Loucy (cell line): ENCODE measurements around the gene ZFYVE1.
"Not testable (repeated sequence)": the region's sequence is repeated elsewhere in the genome, so short reads cannot be mapped to it uniquely, and the experiment has no call there.

Source experiments
- H2AFZ ChIP-seq: fragments of 200-600 bp; sonication (generic); 2 replicates; pipeline ENCODE4 v1.6.0; 2016; ENCODE audit warnings: antibody characterized with exemption, mild to moderate bottlenecking, low read length, moderate library complexity
- H3F3A ChIP-seq: fragments of 200-600 bp; 2 replicates; pipeline ENCODE4 v1.6.0; 2016; ENCODE audit warnings: antibody characterized with exemption, low read depth, mild to moderate bottlenecking
- H3K27me3 ChIP-seq: fragments of 200-600 bp; sonication (generic); 2 replicates; pipeline ENCODE4 v1.6.1; 2014; ENCODE audit warnings: low read length, mild to moderate bottlenecking; ENCODE audit not compliant: insufficient read depth, poor library complexity, severe bottlenecking
- H3K36me3 ChIP-seq: fragments of 200-600 bp; sonication (generic); 2 replicates; pipeline ENCODE4 v1.6.1; 2016; ENCODE audit warnings: low read length; ENCODE audit not compliant: insufficient read depth
- H3K4me1 ChIP-seq: fragments of 200-600 bp; sonication (generic); 2 replicates; pipeline ENCODE4 v1.5.1; 2014; ENCODE audit warnings: low read length, mild to moderate bottlenecking; ENCODE audit not compliant: insufficient read depth, poor library complexity, severe bottlenecking
- H3K4me2 ChIP-seq: fragments of 200-600 bp; sonication (generic); 2 replicates; pipeline ENCODE4 v1.6.0; 2014; ENCODE audit warnings: antibody characterized with exemption, low read length, low read depth, mild to moderate bottlenecking; ENCODE audit not compliant: poor library complexity, severe bottlenecking
- H3K4me3 ChIP-seq: fragments of 200-600 bp; sonication (generic); 2 replicates; pipeline ENCODE4 v1.5.1; 2014; ENCODE audit warnings: low read length, mild to moderate bottlenecking, mixed read lengths; ENCODE audit not compliant: poor library complexity, severe bottlenecking
- H3K79me2 ChIP-seq: fragments of 200-600 bp; sonication (generic); 2 replicates; pipeline ENCODE4 v1.6.1; 2014; ENCODE audit warnings: low read length; ENCODE audit not compliant: insufficient read depth
- H3K9ac ChIP-seq: fragments of 200-600 bp; sonication (generic); 2 replicates; pipeline ENCODE4 v1.6.0; 2014; ENCODE audit warnings: mild to moderate bottlenecking, low read depth, low read length, moderate library complexity; ENCODE audit not compliant: poor library complexity, severe bottlenecking
- H3K9me2 ChIP-seq: fragments of 200-600 bp; sonication (generic); replicated peaks from 2 replicates; pipeline ENCODE4 v1.6.1; 2016; ENCODE audit warnings: low read depth, low read length, mixed read lengths
- H3K9me3 ChIP-seq: fragments of 200-600 bp; sonication (generic); 2 replicates; pipeline ENCODE4 v1.6.1; 2014; ENCODE audit warnings: mild to moderate bottlenecking, antibody characterized with exemption, low read length, low read depth; ENCODE audit not compliant: insufficient read depth
- H4K20me1 ChIP-seq: fragments of 200-600 bp; sonication (generic); 2 replicates; pipeline ENCODE4 v1.6.0; 2014; ENCODE audit warnings: antibody characterized with exemption, low read length, mild to moderate bottlenecking; ENCODE audit not compliant: insufficient read depth, poor library complexity, severe bottlenecking
- EZH2phosphoT487 ChIP-seq: fragments of 200-600 bp; IDR thresholded peaks from 2 replicates; pipeline ENCODE4 v1.6.1; 2018; ENCODE audit warnings: antibody characterized with exemption, mild to moderate bottlenecking, moderate library complexity, borderline replicate concordance
- TF ChIP-seq, protein P1 (sequence below): fragments of 200-600 bp; sonication (generic); conservative IDR thresholded peaks from 2 replicates; pipeline ENCODE4 v1.5.1; 2014; ENCODE audit warnings: mild to moderate bottlenecking, antibody characterized with exemption, low read length

The ZFYVE1 gene

DNA sequence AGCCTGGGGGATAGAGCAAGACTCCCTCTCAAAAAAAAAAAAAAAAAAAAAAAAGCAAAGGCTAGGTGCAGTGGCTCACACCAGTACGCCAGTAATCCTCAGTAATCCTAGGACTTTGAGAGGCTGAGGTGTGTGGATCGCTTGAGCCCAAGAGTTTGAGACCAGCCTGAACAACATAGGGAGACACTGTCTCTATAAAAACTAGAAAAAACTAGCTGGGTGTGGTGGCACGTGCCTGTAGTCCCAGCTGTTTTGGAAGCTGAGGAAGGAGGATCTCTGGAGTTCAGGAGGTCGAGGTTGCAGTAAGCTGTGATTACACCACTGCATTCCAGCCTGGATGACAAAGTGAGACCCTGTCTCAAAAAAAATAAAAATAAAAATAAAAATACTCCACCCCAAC, 22.5 kb upstream of the ZFYVE1 start:
- no peaks in the 10 kb centered on the region for H3K36me3 ChIP-seq
- no peaks in the 10 kb centered on the region for H3F3A ChIP-seq
- H3K79me2 ChIP-seq = no peaks in the 10 kb centered on the region
- no peaks in the 10 kb centered on the region for H3K9me3 ChIP-seq
- no peak overlapping the region for H2AFZ ChIP-seq
- no peaks in the 10 kb centered on the region for H3K27me3 ChIP-seq
- no peaks in the 10 kb centered on the region for H3K9me2 ChIP-seq
- TF ChIP-seq, protein P1, sequence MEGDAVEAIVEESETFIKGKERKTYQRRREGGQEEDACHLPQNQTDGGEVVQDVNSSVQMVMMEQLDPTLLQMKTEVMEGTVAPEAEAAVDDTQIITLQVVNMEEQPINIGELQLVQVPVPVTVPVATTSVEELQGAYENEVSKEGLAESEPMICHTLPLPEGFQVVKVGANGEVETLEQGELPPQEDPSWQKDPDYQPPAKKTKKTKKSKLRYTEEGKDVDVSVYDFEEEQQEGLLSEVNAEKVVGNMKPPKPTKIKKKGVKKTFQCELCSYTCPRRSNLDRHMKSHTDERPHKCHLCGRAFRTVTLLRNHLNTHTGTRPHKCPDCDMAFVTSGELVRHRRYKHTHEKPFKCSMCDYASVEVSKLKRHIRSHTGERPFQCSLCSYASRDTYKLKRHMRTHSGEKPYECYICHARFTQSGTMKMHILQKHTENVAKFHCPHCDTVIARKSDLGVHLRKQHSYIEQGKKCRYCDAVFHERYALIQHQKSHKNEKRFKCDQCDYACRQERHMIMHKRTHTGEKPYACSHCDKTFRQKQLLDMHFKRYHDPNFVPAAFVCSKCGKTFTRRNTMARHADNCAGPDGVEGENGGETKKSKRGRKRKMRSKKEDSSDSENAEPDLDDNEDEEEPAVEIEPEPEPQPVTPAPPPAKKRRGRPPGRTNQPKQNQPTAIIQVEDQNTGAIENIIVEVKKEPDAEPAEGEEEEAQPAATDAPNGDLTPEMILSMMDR = no peak
- TF ChIP-seq EZH2phosphoT487 = no peak
- H3K4me2 ChIP-seq = no peak overlapping the region
- H4K20me1 ChIP-seq = no peaks in the 10 kb centered on the region
- H3K4me1 ChIP-seq = no peaks in the 10 kb centered on the region
- no peak overlapping the region for H3K9ac ChIP-seq
- no peak overlapping the region for H3K4me3 ChIP-seq

DNA sequence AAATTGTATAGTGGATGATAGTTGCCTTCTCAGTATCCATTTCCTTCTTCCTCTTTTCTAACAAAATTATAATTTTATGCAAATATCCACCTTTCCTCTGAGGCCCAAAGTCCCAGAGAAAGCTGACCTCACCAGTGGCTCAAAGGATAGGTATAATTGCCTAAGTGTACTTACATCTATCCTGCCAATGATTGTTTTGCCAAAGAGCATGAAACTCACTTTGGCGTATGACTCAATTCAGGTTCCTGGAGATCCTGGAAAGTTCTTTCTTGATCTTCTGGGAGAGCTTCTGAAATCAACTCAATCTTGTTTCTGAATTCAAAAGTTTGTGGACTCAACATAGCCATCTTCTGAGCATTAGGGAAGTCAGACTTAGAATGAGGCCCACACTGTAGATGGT, 20.9 kb upstream of the ZFYVE1 start:
- H3K4me2 ChIP-seq = no peak overlapping the region
- H3K9ac ChIP-seq = no peak overlapping the region
- H2AFZ ChIP-seq = peak overlapping the region; percentile 73

DNA sequence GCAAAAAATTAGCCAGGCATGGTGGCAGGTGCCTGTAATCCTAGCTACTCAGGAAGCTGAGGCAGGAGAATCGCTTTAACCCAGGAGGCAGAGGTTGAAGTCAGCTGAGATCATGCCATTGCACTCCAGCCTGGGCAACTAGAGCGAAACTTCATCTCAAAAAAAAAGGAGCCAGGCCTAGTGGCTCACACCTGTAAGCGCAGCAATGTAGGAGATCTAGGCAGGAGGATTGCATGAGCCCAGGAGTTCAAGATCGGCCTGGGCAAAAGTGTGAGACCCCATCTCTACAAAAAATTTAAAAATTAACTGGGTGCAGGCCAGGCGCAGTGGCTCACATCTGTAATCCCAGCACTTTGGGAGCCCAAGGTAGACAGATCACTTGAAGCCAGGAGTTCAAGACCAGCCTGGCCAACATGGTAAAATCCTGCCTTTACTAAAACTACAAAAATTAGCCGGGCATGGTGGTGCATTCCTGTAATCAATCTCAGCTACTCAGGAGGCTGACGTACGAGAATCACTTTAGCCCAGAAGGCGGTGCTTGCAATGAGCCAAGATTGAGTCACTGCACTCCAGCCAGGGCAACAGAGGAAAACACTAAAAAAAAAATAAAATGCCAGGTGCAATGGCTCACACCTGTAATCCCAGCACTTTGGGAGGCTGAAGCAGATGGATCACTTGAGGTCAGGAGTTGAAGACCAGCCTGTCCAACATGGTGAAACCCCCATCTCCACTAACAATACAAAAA, 10.0 kb upstream of the ZFYVE1 start:
- H3K9ac ChIP-seq, H3K36me3 ChIP-seq, H3K4me2 ChIP-seq: not testable (repeated sequence)

More for the DNA sequence above, 20.9 kb upstream of the ZFYVE1 start:
- no peaks in the 10 kb centered on the region for H3K79me2 ChIP-seq
- TF ChIP-seq EZH2phosphoT487 = no peak
- TF ChIP-seq, protein P1 = no peak
- no peaks in the 10 kb centered on the region for H3K9me2 ChIP-seq
- no peaks in the 10 kb centered on the region for H3K9me3 ChIP-seq
- H3K4me1 ChIP-seq = no peaks in the 10 kb centered on the region
- H3K4me3 ChIP-seq = no peak overlapping the region
- no peaks in the 10 kb centered on the region for H3K27me3 ChIP-seq
- H4K20me1 ChIP-seq = no peaks in the 10 kb centered on the region
- no peaks in the 10 kb centered on the region for H3K36me3 ChIP-seq
- no peaks in the 10 kb centered on the region for H3F3A ChIP-seq

DNA sequence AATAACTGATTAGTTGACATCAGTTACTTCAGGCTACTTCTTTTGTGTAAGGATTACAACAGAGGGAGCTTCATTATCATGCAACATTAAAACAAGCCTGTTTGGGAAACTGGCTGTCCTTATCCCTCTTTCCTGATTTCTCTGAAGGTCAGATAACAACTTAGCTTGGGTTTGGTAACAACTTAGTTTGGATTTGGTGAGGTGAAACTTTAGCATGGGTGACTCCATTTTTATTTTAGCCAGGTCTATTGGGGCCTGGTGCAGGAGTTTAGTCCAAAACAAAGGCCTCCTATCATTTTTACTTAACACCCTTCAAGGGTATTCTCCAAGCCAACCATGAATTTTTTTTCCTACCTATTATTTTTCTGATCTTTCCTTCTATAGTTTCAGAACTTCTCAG, 1.1 kb upstream of the ZFYVE1 start:
- Histone ChIP-seq H3K36me3 (no peaks in the 10 kb centered on the region), H3K9ac (no peak overlapping the region), H3K4me3 (no peak overlapping the region), H2AFZ (peak overlapping the region; percentile 86), H3F3A (no peaks in the 10 kb centered on the region), H3K9me2 (no peaks in the 10 kb centered on the region), H3K9me3 (no peaks in the 10 kb centered on the region), H3K4me2 (no peak overlapping the region), H3K4me1 (peaks cover 26% of the 10 kb centered on the region), H3K79me2 (peaks cover 32% of the 10 kb centered on the region), H3K27me3 (no peaks in the 10 kb centered on the region), H4K20me1 (peaks cover 3% of the 10 kb centered on the region)
- TF ChIP-seq, protein P1 = no peak
- no peak for TF ChIP-seq EZH2phosphoT487

More for the DNA sequence above, 10.0 kb upstream of the ZFYVE1 start:
- H2AFZ ChIP-seq, H3F3A ChIP-seq, H3K4me3 ChIP-seq, H3K27me3 ChIP-seq, H3K4me1 ChIP-seq, H3K79me2 ChIP-seq, H3K9me2 ChIP-seq, H3K9me3 ChIP-seq, H4K20me1 ChIP-seq: not testable (repeated sequence)
